ENCODE results near the gene DDX56.

The DDX56 gene

GRCh38 chr7:44537442-44537841 lies 36.3 kb downstream of the DDX56 start:
- Histone ChIP-seq H3K27ac (ENCODE audit: low read depth in 2 of 2, low read length in 2 of 2) (no peak overlapping the region), H3K36me3 (ENCODE audit: control insufficient read depth in 2 of 2, insufficient read depth in 2 of 2, low read length in 2 of 2) (no peaks in the 10 kb centered on the region), H3K4me3 (ENCODE audit: low read length in 2 of 2) (no peak overlapping the region), H3K9me3 (ENCODE audit: control insufficient read depth in 2 of 2, low read length in 2 of 2) (no peaks in the 10 kb centered on the region), H3K27me3 (ENCODE audit: control insufficient read depth in 2 of 2, insufficient read depth in 2 of 2, low read length in 2 of 2) (no peaks in the 10 kb centered on the region), H3K4me1 (ENCODE audit: control insufficient read depth in 2 of 2, insufficient read depth in 2 of 2, low read length in 2 of 2) (peaks cover 0 to 2% of the 10 kb centered on the region in 2 donors), H3K9ac (ENCODE audit: low read depth in 1 of 2, low read length in 2 of 2) (no peak overlapping the region)

DNA sequence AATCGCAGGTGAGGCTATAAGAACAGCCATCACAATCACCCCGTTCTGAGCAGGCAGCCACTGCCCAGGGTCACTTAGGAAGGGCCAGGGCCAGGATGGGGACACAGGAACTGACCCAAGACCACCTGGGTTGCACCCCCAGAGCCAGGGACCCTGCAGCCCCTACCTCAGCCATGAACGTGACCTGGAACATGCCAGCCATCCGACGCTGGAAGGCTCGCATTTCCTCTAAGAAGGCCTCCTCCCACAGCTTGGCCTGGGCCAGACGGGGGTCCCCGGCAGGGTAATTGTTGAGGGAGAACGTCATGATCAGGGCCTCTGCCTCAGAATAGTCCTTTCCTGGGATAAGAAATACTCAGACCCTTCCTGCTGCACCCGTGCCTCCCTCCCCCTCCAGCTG lies 37.6 kb downstream of the DDX56 start:
- no peak overlapping the region for H3K9ac ChIP-seq (ENCODE audit: low read depth in 1 of 2, low read length in 2 of 2)
- peaks cover 0 to 2% of the 10 kb centered on the region in 2 donors for H3K4me1 ChIP-seq (ENCODE audit: control insufficient read depth in 2 of 2, insufficient read depth in 2 of 2, low read length in 2 of 2)

GRCh38 chr7:44535348-44536064 lies 38.2 kb downstream of the DDX56 start:
- no peaks in the 10 kb centered on the region for H3K27me3 ChIP-seq (ENCODE audit: control insufficient read depth in 2 of 2, insufficient read depth in 2 of 2, low read length in 2 of 2)
- no peak overlapping the region for H3K9ac ChIP-seq (ENCODE audit: low read depth in 1 of 2, low read length in 2 of 2)
- peaks cover 0 to 2% of the 10 kb centered on the region in 2 donors for H3K4me1 ChIP-seq (ENCODE audit: control insufficient read depth in 2 of 2, insufficient read depth in 2 of 2, low read length in 2 of 2)
- no peak overlapping the region for H3K4me3 ChIP-seq (ENCODE audit: low read length in 2 of 2)
- no peak overlapping the region for H3K27ac ChIP-seq (ENCODE audit: low read depth in 2 of 2, low read length in 2 of 2)
- H3K9me3 ChIP-seq (ENCODE audit: control insufficient read depth in 2 of 2, low read length in 2 of 2): no peaks in the 10 kb centered on the region
- H3K36me3 ChIP-seq (ENCODE audit: control insufficient read depth in 2 of 2, insufficient read depth in 2 of 2, low read length in 2 of 2): no peaks in the 10 kb centered on the region

More for the DNA sequence above, 37.6 kb downstream of the DDX56 start:
- Histone ChIP-seq H3K27me3 (ENCODE audit: control insufficient read depth in 2 of 2, insufficient read depth in 2 of 2, low read length in 2 of 2) (no peaks in the 10 kb centered on the region), H3K4me3 (ENCODE audit: low read length in 2 of 2) (no peak overlapping the region), H3K36me3 (ENCODE audit: control insufficient read depth in 2 of 2, insufficient read depth in 2 of 2, low read length in 2 of 2) (no peaks in the 10 kb centered on the region), H3K9me3 (ENCODE audit: control insufficient read depth in 2 of 2, low read length in 2 of 2) (no peaks in the 10 kb centered on the region), H3K27ac (ENCODE audit: low read depth in 2 of 2, low read length in 2 of 2) (no peak overlapping the region)

DNA sequence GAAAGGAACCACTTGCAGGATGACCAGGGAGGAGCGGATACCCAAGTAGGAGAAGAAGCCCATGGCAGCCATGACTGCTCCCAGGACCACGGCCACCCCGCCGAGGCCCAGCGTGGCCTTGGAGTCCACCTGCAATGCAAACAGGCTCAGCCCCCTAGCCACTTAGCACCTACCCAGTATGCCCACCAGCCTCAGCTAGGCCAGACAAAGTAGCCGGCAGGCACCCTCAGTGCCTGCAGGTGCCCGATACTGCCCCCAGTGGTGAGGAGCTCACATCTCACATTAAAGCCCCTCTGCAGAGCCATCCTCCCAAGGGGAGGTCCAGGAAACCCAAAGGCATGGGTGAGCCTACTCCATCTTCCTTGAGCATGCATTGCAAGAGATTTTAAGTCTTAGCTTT lies 39.2 kb downstream of the DDX56 start:
- no peaks in the 10 kb centered on the region for H3K36me3 ChIP-seq (ENCODE audit: control insufficient read depth in 2 of 2, insufficient read depth in 2 of 2, low read length in 2 of 2)
- H3K27me3 ChIP-seq (ENCODE audit: control insufficient read depth in 2 of 2, insufficient read depth in 2 of 2, low read length in 2 of 2): no peaks in the 10 kb centered on the region
- peaks cover 0 to 2% of the 10 kb centered on the region in 2 donors for H3K4me1 ChIP-seq (ENCODE audit: control insufficient read depth in 2 of 2, insufficient read depth in 2 of 2, low read length in 2 of 2)
- no peak overlapping the region for H3K9ac ChIP-seq (ENCODE audit: low read depth in 1 of 2, low read length in 2 of 2)
- H3K9me3 ChIP-seq (ENCODE audit: control insufficient read depth in 2 of 2, low read length in 2 of 2): no peaks in the 10 kb centered on the region
- H3K4me3 ChIP-seq (ENCODE audit: low read length in 2 of 2): no peak overlapping the region
- H3K27ac ChIP-seq (ENCODE audit: low read depth in 2 of 2, low read length in 2 of 2): no peak overlapping the region

DNA sequence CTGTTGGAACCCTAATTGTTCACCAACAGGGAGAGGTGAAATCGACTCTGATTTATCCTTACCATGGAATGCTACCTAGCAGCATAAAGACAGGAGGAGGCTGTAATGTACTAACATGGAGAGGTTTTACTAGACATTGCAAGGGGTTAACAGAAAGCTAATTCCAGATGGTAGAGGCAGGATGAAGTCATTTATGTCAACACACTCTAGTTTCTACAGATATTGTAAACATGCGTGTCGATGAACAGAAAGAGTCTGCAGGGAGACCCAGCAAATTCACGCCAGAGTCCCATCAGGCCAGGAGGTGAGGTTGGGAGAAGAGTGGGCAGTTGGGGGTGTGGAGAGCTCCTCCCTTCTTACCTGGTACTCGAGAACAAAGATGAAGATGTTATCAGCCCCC lies 39.6 kb downstream of the DDX56 start:
- Histone ChIP-seq H3K9ac (ENCODE audit: low read depth in 1 of 2, low read length in 2 of 2) (no peak overlapping the region), H3K27me3 (ENCODE audit: control insufficient read depth in 2 of 2, insufficient read depth in 2 of 2, low read length in 2 of 2) (no peaks in the 10 kb centered on the region), H3K9me3 (ENCODE audit: control insufficient read depth in 2 of 2, low read length in 2 of 2) (no peaks in the 10 kb centered on the region), H3K4me3 (ENCODE audit: low read length in 2 of 2) (no peak overlapping the region), H3K36me3 (ENCODE audit: control insufficient read depth in 2 of 2, insufficient read depth in 2 of 2, low read length in 2 of 2) (no peaks in the 10 kb centered on the region), H3K4me1 (ENCODE audit: control insufficient read depth in 2 of 2, insufficient read depth in 2 of 2, low read length in 2 of 2) (peaks cover 0 to 2% of the 10 kb centered on the region in 2 donors), H3K27ac (ENCODE audit: low read depth in 2 of 2, low read length in 2 of 2) (no peak overlapping the region)

- no peaks in the 10 kb centered on the region for H3K36me3 ChIP-seq (ENCODE audit: control insufficient read depth in 2 of 2, insufficient read depth in 2 of 2, low read length in 2 of 2)
- no peaks in the 10 kb centered on the region for H3K9me3 ChIP-seq (ENCODE audit: control insufficient read depth in 2 of 2, low read length in 2 of 2)
- H3K27ac ChIP-seq (ENCODE audit: low read depth in 2 of 2, low read length in 2 of 2): no peak overlapping the region
- no peaks in the 10 kb centered on the region for H3K27me3 ChIP-seq (ENCODE audit: control insufficient read depth in 2 of 2, insufficient read depth in 2 of 2, low read length in 2 of 2)
- H3K4me3 ChIP-seq (ENCODE audit: low read length in 2 of 2): no peak overlapping the region
- H3K4me1 ChIP-seq (ENCODE audit: control insufficient read depth in 2 of 2, insufficient read depth in 2 of 2, low read length in 2 of 2): peaks cover 0 to 2% of the 10 kb centered on the region in 2 donors
- no peak overlapping the region for H3K9ac ChIP-seq (ENCODE audit: low read depth in 1 of 2, low read length in 2 of 2)
Measured at GRCh38 chr7:44533301-44534055, 40.2 kb downstream of the DDX56 start.

- H3K9ac ChIP-seq (ENCODE audit: low read depth in 1 of 2, low read length in 2 of 2): no peak overlapping the region
- peaks cover 0 to 2% of the 10 kb centered on the region in 2 donors for H3K9me3 ChIP-seq (ENCODE audit: control insufficient read depth in 2 of 2, low read length in 2 of 2)
- peaks cover 0 to 2% of the 10 kb centered on the region in 2 donors for H3K4me1 ChIP-seq (ENCODE audit: control insufficient read depth in 2 of 2, insufficient read depth in 2 of 2, low read length in 2 of 2)
- H3K4me3 ChIP-seq (ENCODE audit: low read length in 2 of 2): no peak overlapping the region
- no peaks in the 10 kb centered on the region for H3K27me3 ChIP-seq (ENCODE audit: control insufficient read depth in 2 of 2, insufficient read depth in 2 of 2, low read length in 2 of 2)
- H3K27ac ChIP-seq (ENCODE audit: low read depth in 2 of 2, low read length in 2 of 2): no peak overlapping the region
- H3K36me3 ChIP-seq (ENCODE audit: control insufficient read depth in 2 of 2, insufficient read depth in 2 of 2, low read length in 2 of 2): no peaks in the 10 kb centered on the region
Measured at GRCh38 chr7:44531421-44532380, 42.0 kb downstream of the DDX56 start.

GRCh38 chr7:44530990-44531389 lies 42.7 kb downstream of the DDX56 start:
- H3K4me1 ChIP-seq (ENCODE audit: control insufficient read depth in 2 of 2, insufficient read depth in 2 of 2, low read length in 2 of 2): peaks cover 0 to 2% of the 10 kb centered on the region in 2 donors
- H3K9me3 ChIP-seq (ENCODE audit: control insufficient read depth in 2 of 2, low read length in 2 of 2): peaks cover 0 to 2% of the 10 kb centered on the region in 2 donors
- no peaks in the 10 kb centered on the region for H3K36me3 ChIP-seq (ENCODE audit: control insufficient read depth in 2 of 2, insufficient read depth in 2 of 2, low read length in 2 of 2)
- H3K9ac ChIP-seq (ENCODE audit: low read depth in 1 of 2, low read length in 2 of 2): no peak overlapping the region
- no peaks in the 10 kb centered on the region for H3K27me3 ChIP-seq (ENCODE audit: control insufficient read depth in 2 of 2, insufficient read depth in 2 of 2, low read length in 2 of 2)
- no peak overlapping the region for H3K27ac ChIP-seq (ENCODE audit: low read depth in 2 of 2, low read length in 2 of 2)
- no peak overlapping the region for H3K4me3 ChIP-seq (ENCODE audit: low read length in 2 of 2)

- no peaks in the 10 kb centered on the region for H3K4me1 ChIP-seq (ENCODE audit: control insufficient read depth in 2 of 2, insufficient read depth in 2 of 2, low read length in 2 of 2)
- no peak overlapping the region for H3K9ac ChIP-seq (ENCODE audit: low read depth in 1 of 2, low read length in 2 of 2)
- H3K27ac ChIP-seq (ENCODE audit: low read depth in 2 of 2, low read length in 2 of 2): no peak overlapping the region
- H3K36me3 ChIP-seq (ENCODE audit: control insufficient read depth in 2 of 2, insufficient read depth in 2 of 2, low read length in 2 of 2): no peaks in the 10 kb centered on the region
- no peak overlapping the region for H3K4me3 ChIP-seq (ENCODE audit: low read length in 2 of 2)
- H3K9me3 ChIP-seq (ENCODE audit: control insufficient read depth in 2 of 2, low read length in 2 of 2): peaks cover 0 to 2% of the 10 kb centered on the region in 2 donors
- H3K27me3 ChIP-seq (ENCODE audit: control insufficient read depth in 2 of 2, insufficient read depth in 2 of 2, low read length in 2 of 2): peaks cover 0 to 4% of the 10 kb centered on the region in 2 donors
Measured at GRCh38 chr7:44524811-44525388, 48.8 kb downstream of the DDX56 start.
